Activated B cell treated with CpG ODN at 0.5 μM for 24 hours (primary cell): ENCODE results near the gene KAT6B. TPM values are rescaled to one million over a fixed set of nuclear protein-coding genes. Genes with fewer than 3 reads are reported as not detected.
A peak's percentile ranks its signal among the peaks of the same experiment; 100 is the strongest.

Experiments used
- ATAC-seq: fragments of 200-7000 bp; cut with Tn5 transposase; one replicate; pipeline ENCODE4 v1.10.0; 2021; ENCODE audit warnings: low read depth, mild to moderate bottlenecking, moderate library complexity
- CTCF ChIA-PET: fragments of 350-600 bp; sonication (Branson Sonifier 250); formaldehyde crosslinking; loops from one replicate; lab custom pipeline; 2021; ENCODE audit warnings: antibody characterized with exemption; lab: Charles Lee
- POLR2A ChIA-PET: fragments of 350-600 bp; sonication (Branson Sonifier 250); formaldehyde crosslinking; loops from one replicate; lab custom pipeline; 2021; ENCODE audit warnings: antibody characterized with exemption; lab: Charles Lee
- DNase-seq: peaks from one replicate; pipeline ENCODE4 v3.0.0; 2022
- H3K27ac Mint-ChIP-seq: one replicate; pipeline ENCODE4 v1.8.0; 2020; ENCODE audit warnings: mixed read lengths
- H3K27me3 Mint-ChIP-seq: one replicate; pipeline ENCODE4 v1.8.0; 2021; ENCODE audit warnings: mixed read lengths
- H3K36me3 Mint-ChIP-seq: one replicate; pipeline ENCODE4 v1.8.0; 2021; ENCODE audit warnings: low read depth, mixed read lengths
- H3K4me1 Mint-ChIP-seq: one replicate; pipeline ENCODE4 v1.8.0; 2021; ENCODE audit warnings: mixed read lengths
- H3K4me3 Mint-ChIP-seq: one replicate; pipeline ENCODE4 v1.8.0; 2020; ENCODE audit warnings: mild to moderate bottlenecking, mixed read lengths
- H3K9me3 Mint-ChIP-seq: one replicate; pipeline ENCODE4 v1.8.0; 2020; ENCODE audit warnings: mixed read lengths
- intact Hi-C: fragments of 100-400 bp; cut with micrococcal nuclease; formaldehyde crosslinking; loops from one replicate; pipeline ENCODE4 v1.15.1; 2024
- total RNA-seq: library from RNA; stranded (reverse); gene quantifications from 2 replicates; pipeline ENCODE4 v1.2.3, GENCODE V29; 2022
- TF ChIP-seq, protein P1 (sequence below): fragments of 200-600 bp; IDR thresholded peaks from one replicate; pipeline ENCODE4 v1.8.0; 2022; ENCODE audit warnings: antibody characterized with exemption, mild to moderate bottlenecking

KAT6B gene
- total RNA-seq, 1 donor from 2014 or later, result 45.2 TPM

DNA sequence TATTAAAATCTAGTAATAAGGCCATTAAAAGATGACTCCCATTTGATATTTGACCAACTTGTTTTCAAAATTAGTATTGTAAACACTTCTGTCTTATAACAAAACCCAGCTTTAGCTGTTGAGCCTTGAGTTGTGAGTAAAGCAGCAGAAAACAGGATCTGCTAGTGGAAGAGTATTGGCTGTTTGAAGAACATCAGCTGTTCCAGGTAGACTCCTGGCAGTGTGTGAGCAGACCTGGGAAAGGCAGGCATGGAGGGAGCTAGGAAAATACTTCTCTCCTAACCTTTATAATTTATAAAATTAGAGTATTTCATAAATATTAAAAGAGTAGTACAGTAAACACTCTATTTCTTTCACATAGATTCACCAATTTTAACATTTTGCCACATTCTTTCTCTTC, 29.0 kb downstream of the KAT6B start:
- no peaks in the 10 kb centered on the region for H3K27me3 Mint-ChIP-seq
- peaks cover 46% of the 10 kb centered on the region for H3K4me1 Mint-ChIP-seq
- peaks cover 12% of the 10 kb centered on the region for H3K36me3 Mint-ChIP-seq
- DNase-seq (no peak), ATAC-seq (no peak)
- H3K27ac Mint-ChIP-seq, result peak overlapping the region; percentile 85
- CTCF ChIA-PET, result interaction anchor here (1.4 kb wide), 1 partner anchor 10 kb away, joined by 3 read pairs; no protein-coding TSS in a partner anchor
- TF ChIP-seq, protein P1, sequence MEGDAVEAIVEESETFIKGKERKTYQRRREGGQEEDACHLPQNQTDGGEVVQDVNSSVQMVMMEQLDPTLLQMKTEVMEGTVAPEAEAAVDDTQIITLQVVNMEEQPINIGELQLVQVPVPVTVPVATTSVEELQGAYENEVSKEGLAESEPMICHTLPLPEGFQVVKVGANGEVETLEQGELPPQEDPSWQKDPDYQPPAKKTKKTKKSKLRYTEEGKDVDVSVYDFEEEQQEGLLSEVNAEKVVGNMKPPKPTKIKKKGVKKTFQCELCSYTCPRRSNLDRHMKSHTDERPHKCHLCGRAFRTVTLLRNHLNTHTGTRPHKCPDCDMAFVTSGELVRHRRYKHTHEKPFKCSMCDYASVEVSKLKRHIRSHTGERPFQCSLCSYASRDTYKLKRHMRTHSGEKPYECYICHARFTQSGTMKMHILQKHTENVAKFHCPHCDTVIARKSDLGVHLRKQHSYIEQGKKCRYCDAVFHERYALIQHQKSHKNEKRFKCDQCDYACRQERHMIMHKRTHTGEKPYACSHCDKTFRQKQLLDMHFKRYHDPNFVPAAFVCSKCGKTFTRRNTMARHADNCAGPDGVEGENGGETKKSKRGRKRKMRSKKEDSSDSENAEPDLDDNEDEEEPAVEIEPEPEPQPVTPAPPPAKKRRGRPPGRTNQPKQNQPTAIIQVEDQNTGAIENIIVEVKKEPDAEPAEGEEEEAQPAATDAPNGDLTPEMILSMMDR, result no peak
- intact Hi-C loops, result loop anchor here (2.0 to 10.0 kb wide), 2 partner anchors 15 to 49 kb away; no protein-coding TSS in a partner anchor
- POLR2A ChIA-PET, result interaction anchor here (1.5 to 4.1 kb wide), 4 partner anchors 16 to 123 kb away, joined by 4 to 72 read pairs (median 12); partner anchors contain the start of gene KAT6B
- no peak overlapping the region for H3K4me3 Mint-ChIP-seq
- no peaks in the 10 kb centered on the region for H3K9me3 Mint-ChIP-seq

DNA sequence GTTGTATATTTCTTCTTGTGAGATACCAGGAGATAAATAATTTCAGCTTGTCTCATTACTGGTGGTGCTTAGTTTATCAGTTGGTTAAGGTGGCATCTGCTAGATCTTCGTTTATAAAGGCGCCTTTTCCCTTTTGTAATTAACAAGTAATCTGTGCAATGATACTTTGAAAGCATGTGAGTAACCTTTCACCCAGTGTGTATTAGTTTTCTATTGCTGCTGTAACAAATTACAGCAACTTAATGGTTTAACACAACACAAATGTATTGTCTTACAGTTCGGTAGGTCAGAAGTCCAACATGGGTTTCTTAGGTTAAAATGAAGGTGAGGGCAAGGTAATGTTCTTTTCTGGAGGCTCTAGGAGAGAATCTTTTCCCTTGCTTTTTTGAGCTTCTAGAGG, 30.5 kb downstream of the KAT6B start:
- TF ChIP-seq, protein P1, result no peak
- ChIA-PET POLR2A (no interaction called here), CTCF (no interaction called here)
- H3K9me3 Mint-ChIP-seq, result no peaks in the 10 kb centered on the region
- H3K4me1 Mint-ChIP-seq, result peaks cover 40% of the 10 kb centered on the region
- no peaks in the 10 kb centered on the region for H3K27me3 Mint-ChIP-seq
- intact Hi-C loops, result loop anchor here (10.0 kb wide), 1 partner anchor 48 kb away; no protein-coding TSS in a partner anchor
- H3K36me3 Mint-ChIP-seq, result peaks cover 12% of the 10 kb centered on the region
- H3K4me3 Mint-ChIP-seq, result no peak overlapping the region
- no peak overlapping the region for H3K27ac Mint-ChIP-seq
- no peak for ATAC-seq
- DNase-seq, result no peak

DNA sequence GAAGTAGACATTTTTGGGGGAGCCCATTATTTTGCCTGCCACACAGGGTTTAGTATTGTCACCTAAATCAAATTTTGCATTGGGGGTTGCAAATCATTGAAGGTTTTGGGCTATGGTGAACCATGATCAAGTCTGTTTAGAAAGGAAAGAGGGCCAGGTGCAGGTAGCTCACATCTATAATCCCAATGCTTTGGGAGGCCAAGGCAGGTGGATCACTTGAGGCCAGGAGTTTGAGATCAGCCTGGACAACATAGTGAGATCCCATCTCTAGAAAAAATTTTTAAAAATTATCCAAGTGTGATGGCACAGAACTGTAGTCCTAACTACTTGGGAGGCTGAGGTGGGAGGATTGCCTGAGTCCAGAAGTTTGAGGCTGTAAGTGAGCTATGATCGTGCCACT, 31.2 kb downstream of the KAT6B start:
- ChIA-PET POLR2A (interaction anchor here (0.7 kb wide), 1 partner anchor 261 kb away, joined by 4 read pairs; no protein-coding TSS in a partner anchor), CTCF (no interaction called here)
- Mint-ChIP-seq H3K27ac (no peak overlapping the region), H3K9me3 (no peaks in the 10 kb centered on the region), H3K27me3 (no peaks in the 10 kb centered on the region), H3K4me3 (no peak overlapping the region), H3K4me1 (peaks cover 34% of the 10 kb centered on the region), H3K36me3 (peaks cover 12% of the 10 kb centered on the region)
- TF ChIP-seq, protein P1, result no peak
- DNase-seq (no peak), ATAC-seq (no peak)
- intact Hi-C loops, result loop anchor here (10.0 kb wide), 1 partner anchor 47 kb away; no protein-coding TSS in a partner anchor

DNA sequence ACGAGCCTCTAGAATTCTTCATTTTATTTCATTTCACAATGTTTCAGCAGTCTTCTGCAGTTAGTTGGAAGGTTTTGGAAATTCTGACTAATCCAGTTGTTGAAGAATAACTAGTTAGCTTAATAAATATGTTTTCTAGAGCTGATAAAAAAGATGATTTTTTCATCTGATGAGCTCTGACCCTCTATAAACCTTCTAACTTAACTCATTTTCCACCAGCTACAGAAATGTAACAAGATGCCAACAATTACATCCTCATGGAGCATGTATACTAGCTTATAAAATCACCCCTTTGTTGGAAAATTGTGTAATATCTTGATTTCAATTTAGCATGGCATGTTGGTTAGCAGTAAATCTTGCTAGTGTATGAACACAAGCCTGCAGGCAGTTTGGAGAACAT, 33.1 kb downstream of the KAT6B start:
- POLR2A ChIA-PET, result interaction anchor here (0.6 kb wide), 1 partner anchor 34 kb away, joined by 4 read pairs; no protein-coding TSS in a partner anchor
- CTCF ChIA-PET, result interaction anchor here (1.1 kb wide), 1 partner anchor 163 kb away, joined by 3 read pairs; no protein-coding TSS in a partner anchor
- no peak overlapping the region for H3K4me3 Mint-ChIP-seq
- intact Hi-C loops, result loop anchor here (10.0 kb wide), 1 partner anchor 45 kb away; no protein-coding TSS in a partner anchor
- DNase-seq, result no peak
- no peaks in the 10 kb centered on the region for H3K9me3 Mint-ChIP-seq
- ATAC-seq, result no peak
- H3K27me3 Mint-ChIP-seq, result no peaks in the 10 kb centered on the region
- no peak overlapping the region for H3K27ac Mint-ChIP-seq
- TF ChIP-seq, protein P1, result no peak
- H3K36me3 Mint-ChIP-seq, result peaks cover 10% of the 10 kb centered on the region
- peaks cover 20% of the 10 kb centered on the region for H3K4me1 Mint-ChIP-seq

DNA sequence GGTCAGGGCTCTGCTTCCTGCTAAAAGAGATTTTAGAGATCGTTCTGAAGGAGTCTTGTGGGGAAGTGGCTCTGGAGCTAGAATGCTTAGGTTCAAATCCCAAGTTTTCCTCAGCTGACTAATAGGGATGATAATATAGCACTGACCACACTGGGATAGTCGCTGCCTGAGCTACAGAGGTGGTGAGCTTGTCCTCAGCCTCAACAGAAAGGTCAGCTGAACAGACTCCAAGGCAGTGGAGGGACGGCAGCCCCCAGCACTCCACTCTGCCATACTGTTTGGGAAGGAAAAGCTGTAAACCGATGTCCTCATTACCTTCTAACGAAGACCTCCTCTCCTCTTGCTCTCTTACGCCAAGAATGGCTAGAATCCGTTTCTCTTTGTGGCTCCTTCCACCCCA, 36.2 kb downstream of the KAT6B start:
- POLR2A ChIA-PET, result interaction anchor here (2.3 kb wide), 1 partner anchor 8 kb away, joined by 6 read pairs; no protein-coding TSS in a partner anchor
- intact Hi-C loops, result no loop called here

More for the DNA sequence above, 36.2 kb downstream of the KAT6B start:
- Mint-ChIP-seq H3K27me3 (no peaks in the 10 kb centered on the region), H3K4me1 (peaks cover 1% of the 10 kb centered on the region), H3K9me3 (no peaks in the 10 kb centered on the region), H3K4me3 (no peak overlapping the region), H3K27ac (no peak overlapping the region), H3K36me3 (peaks cover 3% of the 10 kb centered on the region)
- CTCF ChIA-PET, result no interaction called here
- TF ChIP-seq, protein P1, result no peak
- ATAC-seq (no peak), DNase-seq (no peak)
